PC-9 (cell line): ENCODE measurements around the gene PPRC1.

ENCODE experiments used
- CTCF ChIP-seq: fragments of 200-600 bp; sonication (generic); conservative IDR thresholded peaks from 2 replicates; pipeline ENCODE4 v1.6.1; 2017; ENCODE audit warnings: mixed run types, antibody characterized with exemption, mild to moderate bottlenecking, moderate library complexity
- EZH2 ChIP-seq: fragments of 200-600 bp; sonication (generic); IDR thresholded peaks from 2 replicates; pipeline ENCODE4 v1.8.0; 2017; ENCODE audit warnings: antibody characterized with exemption, low read depth

GRCh38 chr10:102112210-102112817, 20.5 kb upstream of the PPRC1 start:
- TF ChIP-seq EZH2 = no peak
- TF ChIP-seq CTCF = no peak; the same call in 1 of the 2 replicates
